Spleen (tissue), 7 donors: ENCODE results near the gene DDX43.

Source experiments
- POLR2A ChIP-seq, 3 donors: fragments of 450-650 bp; IDR thresholded peaks; one replicate each; pipeline ENCODE4 v1.5.1; 2017; ENCODE audit warnings: antibody characterized with exemption in 3 of 3, mild to moderate bottlenecking in 1 of 3
- POLR2AphosphoS5 ChIP-seq, 3 donors: sonication (generic); formaldehyde crosslinking; IDR thresholded peaks; one replicate each; pipeline ENCODE4 v1.5.1; 2017; ENCODE audit warnings: antibody characterized with exemption in 3 of 3
- TF ChIP-seq, protein P1 (sequence below), 11 experiments: fragments of 200-600 bp in 7 of 11; fragments of 450-650 bp in 4 of 11; sonication (generic) in 4 of 11; IDR thresholded peaks in 8 of 11; conservative IDR thresholded peaks in 3 of 11; 1 replicate in 7 of 11; 2 replicates in 4 of 11; pipeline versions ENCODE4 v1.4.0 to v1.8.0; 2016 to 2021; ENCODE audit warnings: antibody characterized with exemption in 11 of 11, inconsistent platforms in 4 of 11, mild to moderate bottlenecking in 1 of 11
- donor health status: DM: no; HTN: no; CAD: no; lungs with moderate emphysema.
- donor health status: DM: no; HTN: no; CAD: no.
- donor health status: DM: no; HTN: no; CAD: no.

DNA sequence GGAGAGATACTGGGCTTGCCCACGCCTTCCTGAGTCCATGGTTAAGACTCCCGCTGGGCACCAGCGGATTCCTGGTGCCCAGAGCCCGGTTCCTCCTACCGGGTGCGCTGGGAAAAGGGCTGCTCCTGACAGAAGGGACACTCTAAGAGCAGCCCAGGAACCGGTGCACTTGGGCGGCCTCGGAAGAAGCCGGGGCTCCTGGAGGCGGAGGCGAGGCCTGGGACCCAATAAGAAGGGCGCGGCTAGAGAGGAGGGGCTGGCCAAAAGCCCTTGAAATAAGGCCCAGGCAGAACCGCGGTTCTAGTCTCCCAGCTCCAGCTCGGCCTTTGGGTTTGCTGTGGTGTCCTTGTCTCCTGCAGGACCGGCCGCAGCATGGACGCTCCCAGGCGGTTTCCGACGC, 32.3 kb upstream of the DDX43 start, which contains the start of gene KHDC3L:
- TF ChIP-seq, protein P1, sequence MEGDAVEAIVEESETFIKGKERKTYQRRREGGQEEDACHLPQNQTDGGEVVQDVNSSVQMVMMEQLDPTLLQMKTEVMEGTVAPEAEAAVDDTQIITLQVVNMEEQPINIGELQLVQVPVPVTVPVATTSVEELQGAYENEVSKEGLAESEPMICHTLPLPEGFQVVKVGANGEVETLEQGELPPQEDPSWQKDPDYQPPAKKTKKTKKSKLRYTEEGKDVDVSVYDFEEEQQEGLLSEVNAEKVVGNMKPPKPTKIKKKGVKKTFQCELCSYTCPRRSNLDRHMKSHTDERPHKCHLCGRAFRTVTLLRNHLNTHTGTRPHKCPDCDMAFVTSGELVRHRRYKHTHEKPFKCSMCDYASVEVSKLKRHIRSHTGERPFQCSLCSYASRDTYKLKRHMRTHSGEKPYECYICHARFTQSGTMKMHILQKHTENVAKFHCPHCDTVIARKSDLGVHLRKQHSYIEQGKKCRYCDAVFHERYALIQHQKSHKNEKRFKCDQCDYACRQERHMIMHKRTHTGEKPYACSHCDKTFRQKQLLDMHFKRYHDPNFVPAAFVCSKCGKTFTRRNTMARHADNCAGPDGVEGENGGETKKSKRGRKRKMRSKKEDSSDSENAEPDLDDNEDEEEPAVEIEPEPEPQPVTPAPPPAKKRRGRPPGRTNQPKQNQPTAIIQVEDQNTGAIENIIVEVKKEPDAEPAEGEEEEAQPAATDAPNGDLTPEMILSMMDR (IDR thresholded peaks at IDR 0.05 in 8 of 11, conservative IDR thresholded peaks at IDR 0.05 in 3 of 11): no peak
- TF ChIP-seq POLR2A (IDR thresholded peaks at IDR 0.05) (no peak), POLR2AphosphoS5 (IDR thresholded peaks at IDR 0.05) (no peak)
